ENCODE results near the gene ZMAT3.

The ZMAT3 gene

DNA sequence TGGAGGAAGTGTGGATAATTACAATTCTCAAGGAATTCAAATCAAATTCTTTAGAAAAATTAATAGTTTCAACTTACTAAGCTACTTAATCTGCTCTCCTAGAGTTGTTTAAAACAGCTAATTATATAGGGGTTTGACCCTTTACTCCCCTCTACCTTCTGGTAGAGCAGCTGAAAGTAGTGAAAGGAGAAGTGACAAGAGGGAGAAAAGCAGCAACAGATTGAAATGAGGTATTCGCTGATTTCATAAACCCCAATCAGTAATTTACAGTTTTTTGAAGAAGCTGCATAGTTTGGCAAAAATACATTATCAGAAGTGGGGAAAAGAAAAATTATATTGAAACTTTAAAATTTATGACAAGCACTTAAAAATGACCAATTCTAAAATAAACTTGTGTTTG is 52.8 kb downstream of the ZMAT3 start:
- no peak for DNase-seq

DNA sequence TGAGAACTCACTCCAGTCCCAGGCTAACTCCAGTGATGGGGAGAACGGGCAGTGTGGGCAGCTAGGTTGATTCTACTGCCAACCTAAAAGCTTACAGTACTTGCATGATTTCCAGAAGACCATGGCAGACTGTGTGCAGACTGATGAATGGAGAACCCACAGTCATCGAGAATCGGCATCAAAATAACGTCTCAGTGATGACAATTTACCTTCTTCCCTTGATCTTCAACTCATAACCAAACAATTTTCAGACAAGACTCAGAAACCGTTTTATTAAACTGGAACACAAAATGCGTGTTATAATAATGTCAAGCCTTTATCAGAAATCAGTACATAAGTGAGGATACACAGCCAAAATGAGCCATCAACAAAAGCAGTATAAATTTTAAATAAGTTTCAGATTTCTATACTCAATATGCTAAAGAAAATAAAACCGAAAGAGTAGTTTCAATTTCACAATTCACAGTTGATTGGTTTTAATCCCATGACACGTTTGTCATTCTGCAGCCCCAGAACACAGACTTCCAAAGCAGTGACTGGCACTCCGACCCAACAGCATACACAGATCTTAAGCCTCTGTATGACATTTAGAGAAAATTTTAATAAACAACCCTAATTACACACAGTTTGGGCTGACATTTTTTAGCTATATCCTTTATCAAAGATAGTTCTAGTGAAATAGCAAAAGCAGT is 54.5 kb downstream of the ZMAT3 start:
- DNase-seq: no peak

DNA sequence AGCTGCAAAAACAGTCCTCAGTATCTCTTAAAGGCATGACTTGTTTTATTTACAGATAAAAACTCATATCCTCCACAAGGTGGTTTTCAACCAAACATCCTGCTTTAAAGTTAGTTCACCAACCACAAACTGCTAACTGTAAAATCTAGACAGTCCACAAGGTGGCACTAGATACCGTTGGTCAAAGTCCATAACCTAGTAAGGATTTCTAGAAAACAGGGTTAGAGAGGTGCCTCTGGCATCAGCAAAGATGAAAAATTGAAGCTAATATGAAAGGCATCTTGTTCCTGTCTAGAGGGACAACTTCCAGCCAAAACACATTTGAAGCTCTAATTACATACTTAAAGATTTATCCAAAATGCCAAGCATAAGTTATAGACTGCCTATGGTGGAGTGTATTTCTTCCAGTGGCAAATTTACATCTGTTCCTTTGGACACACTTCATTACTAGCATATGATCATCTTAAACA is 56.0 kb downstream of the ZMAT3 start:
- DNase-seq: no peak

DNA sequence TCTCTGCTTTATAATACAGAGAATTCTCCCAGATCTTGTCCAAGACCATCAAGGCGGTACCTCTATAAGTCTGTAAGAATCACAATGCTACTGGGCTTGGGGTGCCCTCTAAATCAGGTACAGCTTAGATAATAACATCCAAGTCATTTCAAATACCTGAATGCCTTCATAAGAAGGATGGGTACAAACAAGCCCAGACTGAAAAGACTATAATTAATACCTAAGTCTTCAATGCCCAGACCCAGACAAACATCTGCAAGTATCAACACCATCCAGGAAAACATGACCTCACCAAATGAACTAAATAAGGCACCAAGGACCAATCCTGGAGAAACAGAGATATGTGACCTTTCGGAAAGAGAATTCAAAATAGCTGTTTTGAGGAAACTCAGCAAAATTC is 65.9 kb downstream of the ZMAT3 start:
- no peak for DNase-seq

DNA sequence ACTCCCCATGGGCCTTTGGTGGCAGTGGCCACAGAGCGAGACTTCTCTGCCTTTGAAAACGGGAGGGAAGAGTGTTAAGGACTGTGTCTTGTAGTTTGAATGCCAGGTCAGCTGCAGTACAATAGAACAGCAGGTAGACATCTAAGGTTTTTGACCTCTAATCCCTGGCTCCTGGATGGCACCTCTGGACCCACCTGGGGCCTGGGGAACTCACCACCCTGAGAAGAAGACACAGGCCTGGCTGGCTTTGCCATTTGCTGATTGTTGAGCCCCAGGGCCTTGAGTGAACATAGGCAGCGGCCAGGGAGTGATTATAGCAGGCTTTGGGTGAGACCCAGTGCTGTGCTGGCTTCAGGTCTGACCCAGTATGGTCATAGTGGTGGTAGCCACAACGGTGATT is 66.4 kb downstream of the ZMAT3 start:
- no peak for DNase-seq

DNA sequence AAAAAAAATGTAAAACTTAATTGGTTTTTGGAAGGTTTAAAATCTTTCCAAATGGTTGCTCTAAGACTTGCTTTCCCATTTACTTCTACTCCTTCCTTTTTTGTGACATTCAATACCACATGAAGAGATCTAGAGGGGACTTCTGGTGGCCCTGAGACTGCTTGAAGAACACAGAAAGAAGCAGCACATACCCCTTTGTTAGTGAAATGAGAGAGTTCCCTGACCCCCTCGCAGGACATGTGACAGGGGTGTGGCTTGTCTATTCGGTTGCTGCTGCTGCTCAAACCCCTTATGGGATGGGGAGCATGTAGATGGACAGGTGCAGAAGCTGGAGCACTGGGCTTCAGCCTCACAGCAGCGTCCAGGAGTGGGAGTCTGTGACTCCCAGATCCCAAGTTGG is 71.0 kb downstream of the ZMAT3 start:
- no peak for DNase-seq

DNA sequence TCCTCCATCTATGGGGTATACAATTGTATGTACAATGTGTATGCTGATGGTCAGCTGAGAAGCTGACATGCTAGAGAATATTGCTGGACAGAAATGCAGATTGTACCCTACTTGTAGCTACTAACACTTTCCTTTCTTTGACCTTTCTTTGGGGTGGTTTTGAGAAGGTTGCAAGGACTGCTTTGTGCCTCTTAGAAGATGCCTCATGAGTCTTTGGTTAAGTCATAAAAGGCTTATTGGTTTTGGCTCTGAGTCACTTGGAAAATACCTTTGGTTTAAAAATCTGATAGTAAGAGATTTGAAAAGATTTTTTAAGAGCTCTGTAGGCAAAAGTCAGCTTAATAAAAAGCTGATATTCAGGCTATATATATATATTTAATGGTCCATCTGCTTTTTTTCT is 71.5 kb downstream of the ZMAT3 start:
- DNase-seq: no peak

DNA sequence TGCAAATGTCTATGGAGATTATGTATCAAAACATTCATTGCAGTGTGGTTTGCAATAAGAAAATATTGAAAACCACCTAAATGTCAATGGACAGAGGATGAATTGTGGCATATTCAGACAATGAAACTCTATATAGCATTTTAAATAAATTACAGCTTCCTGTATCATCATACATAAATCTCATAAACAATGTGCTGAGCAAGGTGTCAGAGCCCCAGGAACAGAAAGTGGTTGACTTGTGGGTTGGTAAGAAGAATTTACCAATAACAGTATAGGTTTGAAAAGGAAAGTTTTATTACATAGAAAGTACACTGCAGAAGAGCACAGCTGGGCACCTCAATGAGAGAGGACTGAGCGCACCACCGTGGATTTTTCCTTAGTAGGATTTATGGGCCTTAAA is 75.2 kb downstream of the ZMAT3 start:
- no peak for DNase-seq

DNA sequence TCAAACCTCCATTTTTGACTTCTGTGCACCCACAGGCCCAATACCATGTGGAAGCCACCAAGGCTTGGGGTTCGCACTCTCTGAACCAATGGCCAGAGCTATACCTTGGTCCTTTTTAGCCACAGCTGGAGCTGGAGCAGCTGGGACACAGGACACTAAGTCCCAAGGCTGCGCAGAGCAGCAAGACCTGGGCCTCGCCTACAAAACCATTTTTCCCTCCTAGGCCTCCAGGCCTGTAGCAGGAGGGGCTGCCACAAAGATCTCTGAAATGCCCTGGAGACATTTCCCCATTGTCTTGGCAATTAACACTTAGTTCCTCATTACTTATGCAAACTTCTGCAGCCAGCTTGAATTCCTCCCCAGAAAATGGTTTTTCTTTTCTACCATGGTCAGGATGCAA is 81.3 kb downstream of the ZMAT3 start:
- no peak for DNase-seq

DNA sequence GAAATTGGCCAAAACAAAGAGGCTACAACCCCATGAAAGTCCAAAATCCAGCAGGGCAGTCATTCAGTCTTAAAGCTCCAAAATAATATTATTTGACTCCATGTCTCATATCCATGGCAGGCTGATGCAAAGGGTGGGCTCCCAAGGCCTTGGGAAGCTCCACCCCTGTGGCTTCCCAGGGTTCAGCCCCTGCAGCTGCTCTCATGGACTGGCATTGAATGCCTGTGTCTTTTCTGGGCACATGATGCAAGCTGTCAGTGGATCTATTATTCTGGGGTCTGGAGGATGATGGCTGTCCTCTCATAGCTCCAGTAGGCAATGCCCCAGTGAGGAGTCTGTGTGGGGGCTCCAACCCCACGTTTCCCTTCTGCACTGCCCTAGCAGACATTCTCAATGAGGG is 81.8 kb downstream of the ZMAT3 start:
- no peak for DNase-seq

DNA sequence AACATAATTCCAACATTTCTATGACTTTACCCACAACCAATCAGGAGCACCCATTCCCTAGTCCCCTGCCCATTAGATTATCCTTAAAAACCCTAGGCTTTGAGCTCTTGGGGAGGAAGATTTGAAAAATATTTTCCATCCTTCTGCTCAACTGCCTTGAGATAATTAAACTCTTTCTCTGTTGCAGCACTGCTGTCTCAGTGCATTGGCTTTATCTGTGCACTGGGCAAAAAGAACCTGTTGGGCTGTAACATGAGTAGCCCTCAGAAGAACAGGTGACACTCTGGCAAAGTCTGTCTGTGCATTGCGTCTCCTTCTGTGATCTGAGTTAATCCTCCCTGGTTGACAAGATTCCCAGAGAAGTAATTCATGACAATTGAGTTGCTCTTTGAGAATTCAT is 83.9 kb downstream of the ZMAT3 start:
- no peak for DNase-seq

DNA sequence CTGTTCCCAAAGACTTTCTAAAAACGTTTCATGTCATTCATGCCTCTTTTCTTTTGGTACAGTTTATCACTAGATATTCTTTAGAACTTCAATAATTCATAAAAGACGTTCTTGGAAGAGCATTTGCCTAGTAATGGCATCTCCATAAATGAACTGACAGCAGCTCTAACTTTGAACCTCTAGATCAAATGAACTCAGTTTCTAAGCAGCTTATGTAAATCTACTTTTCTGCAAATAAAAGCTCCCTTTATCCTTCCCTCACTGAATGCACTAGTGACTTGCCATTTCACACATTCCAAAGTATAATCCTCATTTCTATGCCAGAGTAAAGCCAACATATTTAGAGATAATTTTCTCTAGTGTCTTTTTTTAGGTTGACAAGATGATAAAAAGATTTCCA is 85.2 kb downstream of the ZMAT3 start:
- no peak for DNase-seq

DNA sequence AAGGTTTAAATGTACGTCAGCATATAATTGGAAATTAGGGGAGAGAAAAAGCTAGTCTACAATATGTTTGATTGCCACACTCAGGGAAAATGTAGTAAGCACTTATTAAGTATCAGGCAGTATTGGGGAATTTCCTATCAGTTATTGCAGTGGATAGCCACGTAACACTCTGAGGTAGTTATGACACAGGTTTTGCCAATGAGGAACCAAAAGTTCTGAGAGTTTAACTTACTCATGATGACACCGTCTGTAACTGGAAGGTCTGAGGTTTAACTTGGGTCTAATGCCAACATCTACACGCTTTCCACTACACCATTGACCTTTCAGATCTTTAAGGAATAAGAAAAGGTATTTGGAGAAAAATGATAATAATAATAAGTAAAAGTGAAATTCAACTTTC is 89.5 kb downstream of the ZMAT3 start:
- no peak for DNase-seq

DNA sequence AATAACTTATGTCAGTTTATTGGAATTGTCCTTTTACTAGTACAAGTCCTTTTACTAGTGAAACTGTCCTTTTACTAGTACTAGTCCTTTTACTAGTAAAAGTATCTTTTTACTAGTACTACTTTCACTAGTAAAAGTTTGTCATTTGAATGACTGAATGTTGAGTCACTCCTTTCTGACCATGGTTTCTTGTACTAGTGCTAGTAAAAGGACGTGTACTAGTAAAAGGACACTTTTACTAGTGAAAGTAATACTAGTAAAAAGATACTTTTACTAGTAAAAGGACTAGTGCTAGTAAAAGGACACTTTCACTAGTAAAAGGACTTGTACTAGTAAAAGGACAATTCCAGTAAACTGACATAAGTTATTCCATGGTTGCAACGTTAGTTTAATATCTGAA is 96.3 kb downstream of the ZMAT3 start:
- no peak for DNase-seq

DNA sequence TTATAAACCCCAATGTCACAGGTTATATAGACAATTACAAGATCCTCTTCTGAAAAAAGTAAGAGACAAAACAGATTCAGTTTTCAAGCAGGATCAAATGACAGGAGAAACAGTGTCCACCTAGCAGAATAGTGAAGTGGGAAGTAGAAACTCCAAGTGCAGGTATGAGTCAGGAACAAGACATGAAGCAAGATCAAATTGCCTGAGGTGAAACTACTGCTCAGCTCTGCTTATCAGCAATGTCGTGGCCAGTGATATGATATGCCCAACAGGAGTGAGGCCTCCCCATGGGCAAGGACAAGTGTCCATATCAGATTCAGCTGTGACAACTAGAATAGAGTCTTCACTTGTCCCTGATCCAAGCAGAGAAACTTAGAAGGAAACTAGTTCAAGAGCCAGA is 100.0 kb downstream of the ZMAT3 start:
- DNase-seq: no peak

DNA sequence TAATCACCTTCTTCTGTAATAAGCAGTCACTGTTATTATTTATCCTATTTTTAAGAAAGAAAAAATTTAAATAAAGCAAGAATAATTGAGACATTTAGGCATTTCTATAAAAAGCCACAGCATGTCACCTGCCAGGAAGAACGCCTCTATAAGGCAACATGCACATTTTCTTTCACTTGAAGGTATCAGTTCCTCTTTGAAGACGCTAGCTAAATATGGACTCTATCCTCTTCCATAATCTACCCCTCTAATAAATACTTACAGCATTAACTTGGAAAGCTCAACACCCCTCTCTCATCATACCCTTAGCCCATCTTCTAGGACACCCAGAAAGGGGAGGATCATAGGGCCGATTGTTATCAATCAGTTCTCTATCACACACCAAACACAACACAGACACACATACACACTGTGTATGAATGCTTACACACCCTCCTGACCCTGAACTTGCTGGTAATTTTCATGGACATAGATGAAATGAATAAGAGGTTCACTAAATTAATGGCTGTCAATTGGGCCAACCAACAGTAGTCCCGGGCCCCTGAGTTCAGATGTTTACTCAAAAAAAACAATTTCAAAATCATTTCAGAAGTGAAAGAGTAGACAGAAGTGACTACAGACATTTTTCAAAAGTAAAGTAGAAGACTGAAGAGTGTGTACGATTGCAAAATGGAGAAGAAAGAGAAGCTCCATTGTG is 102.5 kb downstream of the ZMAT3 start:
- no peak for DNase-seq
